Measurements from ENCODE around the gene GNE. TPM values are rescaled to one million over a fixed set of nuclear protein-coding genes. Genes with fewer than 3 reads are reported as not detected.
A peak's percentile ranks its signal among the peaks of the same experiment; 100 is the strongest.

GNE gene
- total RNA-seq, 6 experiments from 2014 or later: 45.4 to 133 (median 76.5) TPM

- 100% methylated on average over 4 of the region's 4 CpGs for WGBS (ENCODE audit: insufficient coverage, low coverage, low lambda C conversion rate, missing lambda C conversion rate)
- Histone ChIP-seq H3K4me3 (no peak overlapping the region), H3K36me3 (no peaks in the 10 kb centered on the region), H3K27me3 (no peaks in the 10 kb centered on the region), H3K9me3 (no peaks in the 10 kb centered on the region), H3K27ac (no peak overlapping the region), H3K4me1 (no peaks in the 10 kb centered on the region)
- intact Hi-C loops (cut with DNase I): no loop called here
- no peak for ATAC-seq
- DNase-seq: no peak
- TF ChIP-seq, protein P1, sequence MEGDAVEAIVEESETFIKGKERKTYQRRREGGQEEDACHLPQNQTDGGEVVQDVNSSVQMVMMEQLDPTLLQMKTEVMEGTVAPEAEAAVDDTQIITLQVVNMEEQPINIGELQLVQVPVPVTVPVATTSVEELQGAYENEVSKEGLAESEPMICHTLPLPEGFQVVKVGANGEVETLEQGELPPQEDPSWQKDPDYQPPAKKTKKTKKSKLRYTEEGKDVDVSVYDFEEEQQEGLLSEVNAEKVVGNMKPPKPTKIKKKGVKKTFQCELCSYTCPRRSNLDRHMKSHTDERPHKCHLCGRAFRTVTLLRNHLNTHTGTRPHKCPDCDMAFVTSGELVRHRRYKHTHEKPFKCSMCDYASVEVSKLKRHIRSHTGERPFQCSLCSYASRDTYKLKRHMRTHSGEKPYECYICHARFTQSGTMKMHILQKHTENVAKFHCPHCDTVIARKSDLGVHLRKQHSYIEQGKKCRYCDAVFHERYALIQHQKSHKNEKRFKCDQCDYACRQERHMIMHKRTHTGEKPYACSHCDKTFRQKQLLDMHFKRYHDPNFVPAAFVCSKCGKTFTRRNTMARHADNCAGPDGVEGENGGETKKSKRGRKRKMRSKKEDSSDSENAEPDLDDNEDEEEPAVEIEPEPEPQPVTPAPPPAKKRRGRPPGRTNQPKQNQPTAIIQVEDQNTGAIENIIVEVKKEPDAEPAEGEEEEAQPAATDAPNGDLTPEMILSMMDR (IDR thresholded peaks at IDR 0.05): no peak
Measured at GRCh38 chr9:36284226-36284625, 26.0 kb upstream of the GNE start.

GRCh38 chr9:36282275-36282674, 24.0 kb upstream of the GNE start:
- Histone ChIP-seq H3K4me3 (no peak overlapping the region), H3K9me3 (no peaks in the 10 kb centered on the region), H3K4me1 (no peaks in the 10 kb centered on the region), H3K36me3 (no peaks in the 10 kb centered on the region), H3K27ac (no peak overlapping the region), H3K27me3 (no peaks in the 10 kb centered on the region)
- 78% methylated on average over 5 of the region's 7 CpGs for WGBS (ENCODE audit: insufficient coverage, low coverage, low lambda C conversion rate, missing lambda C conversion rate)
- DNase-seq (no peak), ATAC-seq (no peak)
- intact Hi-C loops (cut with DNase I): no loop called here
- TF ChIP-seq POLR2A (IDR thresholded peaks at IDR 0.05): no peak
- TF ChIP-seq, protein P1 (IDR thresholded peaks at IDR 0.05): no peak

GRCh38 chr9:36280989-36281388, 22.7 kb upstream of the GNE start:
- no peaks in the 10 kb centered on the region for H3K27me3 ChIP-seq
- no peak for ATAC-seq
- no peak overlapping the region for H3K27ac ChIP-seq
- no peaks in the 10 kb centered on the region for H3K4me1 ChIP-seq
- H3K4me3 ChIP-seq: no peak overlapping the region
- no peaks in the 10 kb centered on the region for H3K36me3 ChIP-seq
- 86% methylated on average over 4 of the region's 4 CpGs for WGBS (ENCODE audit: insufficient coverage, low coverage, low lambda C conversion rate, missing lambda C conversion rate)
- intact Hi-C loops (cut with DNase I): no loop called here
- TF ChIP-seq POLR2A (IDR thresholded peaks at IDR 0.05): no peak
- TF ChIP-seq, protein P1 (IDR thresholded peaks at IDR 0.05): no peak
- DNase-seq: no peak
- no peaks in the 10 kb centered on the region for H3K9me3 ChIP-seq

DNA sequence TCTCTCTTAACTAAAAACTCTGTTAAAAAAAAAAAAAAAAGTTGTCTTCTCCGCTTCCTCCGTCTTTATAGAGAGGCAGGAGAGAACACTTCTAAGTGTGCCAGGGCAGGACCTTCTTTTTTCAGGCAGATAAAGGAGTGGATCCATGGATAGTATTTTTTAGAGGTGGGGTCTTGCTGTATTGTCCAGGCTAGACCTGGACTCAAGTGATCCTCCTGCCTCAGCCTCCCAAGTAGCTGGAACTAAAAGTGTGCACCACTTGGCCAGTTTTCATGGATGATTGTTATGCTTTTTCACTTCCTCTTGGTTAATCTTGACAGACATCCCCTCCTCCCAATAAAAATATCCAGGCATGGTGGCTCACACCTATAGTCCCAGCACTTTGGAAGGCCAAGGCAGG, 20.0 kb upstream of the GNE start:
- WGBS (ENCODE audit: insufficient coverage, low coverage, low lambda C conversion rate, missing lambda C conversion rate): 92% methylated on average over 2 of the region's 2 CpGs
- Histone ChIP-seq H3K4me3 (no peak overlapping the region), H3K27me3 (no peaks in the 10 kb centered on the region), H3K36me3 (no peaks in the 10 kb centered on the region), H3K4me1 (peaks cover 0 to 5% (median 3%) of the 10 kb centered on the region in 4 donors), H3K27ac (no peak overlapping the region), H3K9me3 (no peaks in the 10 kb centered on the region)
- ATAC-seq: no peak
- no peak for TF ChIP-seq POLR2A (IDR thresholded peaks at IDR 0.05)
- TF ChIP-seq, protein P1 (IDR thresholded peaks at IDR 0.05): no peak
- no peak for DNase-seq
- intact Hi-C loops (cut with DNase I): no loop called here

- Histone ChIP-seq H3K9me3 (no peaks in the 10 kb centered on the region), H3K4me1 (peaks cover 0 to 8% (median 4%) of the 10 kb centered on the region in 4 donors), H3K36me3 (no peaks in the 10 kb centered on the region), H3K4me3 (peak overlapping the region; percentile 30 to 56 (median 53)), H3K27ac (peak overlapping the region in 2 of 3 donors; percentile 48 to 61), H3K27me3 (no peaks in the 10 kb centered on the region)
- intact Hi-C loops (cut with DNase I): no loop called here
- WGBS (ENCODE audit: insufficient coverage, low coverage, low lambda C conversion rate, missing lambda C conversion rate): 22% methylated on average over 7 of the region's 7 CpGs
- DNase-seq (no peak), ATAC-seq (peak; percentile 69 to 84 (median 80))
- TF ChIP-seq, protein P1 (IDR thresholded peaks at IDR 0.05): no peak
- TF ChIP-seq POLR2A (IDR thresholded peaks at IDR 0.05): no peak
Measured at GRCh38 chr9:36276781-36277181, 18.5 kb upstream of the GNE start.
